Stimulated activated CD8-positive, alpha-beta memory T cell treated with anti-CD3 and anti-CD28 coated beads, Interleukin-4, amount 100 ng/mL, for 4 hours (primary cell): ENCODE results near the gene MACROH2A1.

Source experiments
- DNase-seq, 2 donors: peaks; one replicate each; pipeline ENCODE4 v3.0.0-alpha.2; 2020; ENCODE audit warnings: low read depth in 2 of 2, low spot score in 1 of 2

The MACROH2A1 gene

GRCh38 chr5:135319928-135320606 lies 79.0 kb downstream of the MACROH2A1 start:
- no peak for DNase-seq

- no peak for DNase-seq
These were observed 79.6 kb downstream of the MACROH2A1 start for GRCh38 chr5:135319458-135319857.

- DNase-seq, result no peak
These were observed 80.1 kb downstream of the MACROH2A1 start for GRCh38 chr5:135318924-135319323.

GRCh38 chr5:135318037-135318436 lies 81.0 kb downstream of the MACROH2A1 start:
- DNase-seq, result no peak

- DNase-seq, result no peak
These were observed 81.7 kb downstream of the MACROH2A1 start for GRCh38 chr5:135317286-135317685.

- DNase-seq, result no peak
These were observed 83.6 kb downstream of the MACROH2A1 start for GRCh38 chr5:135315386-135315785.

- DNase-seq, result no peak
These were observed 85.1 kb downstream of the MACROH2A1 start for GRCh38 chr5:135313946-135314345.

GRCh38 chr5:135313405-135313804 lies 85.6 kb downstream of the MACROH2A1 start:
- no peak for DNase-seq

GRCh38 chr5:135312255-135312935 lies 86.6 kb downstream of the MACROH2A1 start:
- no peak for DNase-seq

- DNase-seq, result no peak
These were observed 88.6 kb downstream of the MACROH2A1 start for GRCh38 chr5:135310328-135310989.

- DNase-seq, result no peak
These were observed 89.4 kb downstream of the MACROH2A1 start for GRCh38 chr5:135309391-135310327.

GRCh38 chr5:135308752-135309151 lies 90.3 kb downstream of the MACROH2A1 start:
- no peak for DNase-seq

- no peak for DNase-seq
These were observed 90.8 kb downstream of the MACROH2A1 start for GRCh38 chr5:135308245-135308644.

- DNase-seq, result no peak
These were observed 91.7 kb downstream of the MACROH2A1 start for GRCh38 chr5:135307143-135307903.

GRCh38 chr5:135306557-135306956 lies 92.5 kb downstream of the MACROH2A1 start:
- DNase-seq, result no peak

- no peak for DNase-seq
These were observed 94.4 kb downstream of the MACROH2A1 start for GRCh38 chr5:135304352-135305221.

- no peak for DNase-seq
These were observed 95.4 kb downstream of the MACROH2A1 start for GRCh38 chr5:135303582-135304173.

- DNase-seq, result no peak
These were observed 101.9 kb downstream of the MACROH2A1 start for GRCh38 chr5:135296900-135297816.
